Vagina (tissue), 2 donors: ENCODE data around the gene OSBPL6. TPM values are rescaled to one million over a fixed set of nuclear protein-coding genes. Genes with fewer than 3 reads are reported as not detected.
"Not testable (repeated sequence)": the region's sequence is repeated elsewhere in the genome, so short reads cannot be mapped to it uniquely, and the experiment has no call there.

ENCODE experiments used
- DNase-seq, 2 donors: peaks; one replicate each; pipeline ENCODE4 v3.0.0-alpha.2; 2017; ENCODE audit errors: extremely low spot score in 2 of 2
- H3K27ac ChIP-seq: fragments of 200-600 bp; sonication (generic); one replicate; pipeline ENCODE4 v1.5.1; 2019
- H3K27me3 ChIP-seq: fragments of 200-600 bp; sonication (generic); one replicate; pipeline ENCODE4 v1.5.1; 2019
- H3K36me3 ChIP-seq, 2 donors: fragments of 200-600 bp; sonication (generic); one replicate each; pipeline ENCODE4 v1.5.1; 2017 to 2019
- H3K4me1 ChIP-seq: fragments of 200-600 bp; sonication (generic); one replicate; pipeline ENCODE4 v1.5.1; 2019
- H3K4me3 ChIP-seq, 2 donors: fragments of 200-600 bp; sonication (generic); 1 replicate in 1 of 2; 2 replicates in 1 of 2; pipeline ENCODE4 v1.5.1; 2016 to 2019
- H3K9me3 ChIP-seq: fragments of 200-600 bp; sonication (generic); one replicate; pipeline ENCODE4 v1.5.1; 2019
- CTCF ChIP-seq, 3 experiments: fragments of 450-650 bp in 2 of 3; fragments of 200-600 bp in 1 of 3; sonication (generic) in 1 of 3; IDR thresholded peaks; one replicate each; pipeline ENCODE4 v1.5.1; 2017 to 2019; ENCODE audit warnings: antibody characterized with exemption in 3 of 3, mild to moderate bottlenecking in 2 of 3, moderate library complexity in 2 of 3
- POLR2A ChIP-seq, 2 donors: fragments of 450-650 bp; IDR thresholded peaks; one replicate each; pipeline ENCODE4 v1.6.1; 2017; ENCODE audit warnings: antibody characterized with exemption in 2 of 2, mild to moderate bottlenecking in 2 of 2, moderate library complexity in 2 of 2
- POLR2AphosphoS5 ChIP-seq, 2 donors: sonication (generic); formaldehyde crosslinking; IDR thresholded peaks; one replicate each; pipeline ENCODE4 v1.9.0; 2017; ENCODE audit warnings: antibody characterized with exemption in 2 of 2, mild to moderate bottlenecking in 2 of 2, low read depth in 1 of 2; ENCODE audit not compliant: insufficient read depth in 1 of 2
- intact Hi-C: fragments of 100-400 bp; cut with DNase I; formaldehyde crosslinking; loops from one replicate; pipeline ENCODE4 v1.15.1; 2023
- total RNA-seq: library from RNA; depleted of rRNA; stranded (reverse); fragments of >200 nt; gene quantifications from one replicate; pipeline ENCODE4 v1.2.3, GENCODE V29; 2016

Gene OSBPL6
- total RNA-seq, 1 donor from 2014 or later: 2.7 TPM

- intact Hi-C loops: no loop called here
Observed at GRCh38 chr2:178401994-178402437, 207.7 kb downstream of the OSBPL6 start.

GRCh38 chr2:178403671-178404306 lies 209.5 kb downstream of the OSBPL6 start:
- intact Hi-C loops: no loop called here
- Histone ChIP-seq H3K36me3 (no peaks in the 10 kb centered on the region), H3K27ac (no peak overlapping the region), H3K27me3 (no peaks in the 10 kb centered on the region), H3K4me1 (no peaks in the 10 kb centered on the region), H3K4me3 (no peak overlapping the region), H3K9me3 (no peaks in the 10 kb centered on the region)
- TF ChIP-seq CTCF (IDR thresholded peaks at IDR 0.05): no peak
- no peak for TF ChIP-seq POLR2A (IDR thresholded peaks at IDR 0.05)
- TF ChIP-seq POLR2AphosphoS5 (IDR thresholded peaks at IDR 0.05; ENCODE audit: insufficient read depth in 1 of 2, low read depth in 1 of 2): no peak
- DNase-seq: no peak

More at GRCh38 chr2:178401994-178402437, 207.7 kb downstream of the OSBPL6 start:
- Histone ChIP-seq H3K4me3 (no peak overlapping the region), H3K4me1 (no peaks in the 10 kb centered on the region), H3K27ac (no peak overlapping the region), H3K27me3 (no peaks in the 10 kb centered on the region), H3K36me3 (no peaks in the 10 kb centered on the region), H3K9me3 (no peaks in the 10 kb centered on the region)
- no peak for TF ChIP-seq POLR2AphosphoS5 (IDR thresholded peaks at IDR 0.05; ENCODE audit: insufficient read depth in 1 of 2, low read depth in 1 of 2)
- no peak for TF ChIP-seq CTCF (IDR thresholded peaks at IDR 0.05)
- no peak for TF ChIP-seq POLR2A (IDR thresholded peaks at IDR 0.05)
- DNase-seq: no peak

- Histone ChIP-seq H3K27ac (no peak overlapping the region), H3K4me3 (no peak overlapping the region), H3K9me3 (no peaks in the 10 kb centered on the region), H3K36me3 (no peaks in the 10 kb centered on the region), H3K4me1 (no peaks in the 10 kb centered on the region), H3K27me3 (no peaks in the 10 kb centered on the region)
- TF ChIP-seq POLR2AphosphoS5 (IDR thresholded peaks at IDR 0.05; ENCODE audit: insufficient read depth in 1 of 2, low read depth in 1 of 2) (no peak), POLR2A (IDR thresholded peaks at IDR 0.05) (no peak), CTCF (IDR thresholded peaks at IDR 0.05) (no peak)
- no peak for DNase-seq
- intact Hi-C loops: no loop called here
Observed at GRCh38 chr2:178404368-178404767, 210.1 kb downstream of the OSBPL6 start.

- no peaks in the 10 kb centered on the region for H3K27me3 ChIP-seq
- no peak overlapping the region for H3K4me3 ChIP-seq
- no peak overlapping the region for H3K27ac ChIP-seq
- no peaks in the 10 kb centered on the region for H3K9me3 ChIP-seq
- intact Hi-C loops: no loop called here
- H3K36me3 ChIP-seq: no peaks in the 10 kb centered on the region
- no peak for TF ChIP-seq CTCF (IDR thresholded peaks at IDR 0.05)
- TF ChIP-seq POLR2AphosphoS5 (IDR thresholded peaks at IDR 0.05; ENCODE audit: insufficient read depth in 1 of 2, low read depth in 1 of 2): no peak
- TF ChIP-seq POLR2A (IDR thresholded peaks at IDR 0.05): no peak
- peaks cover 7% of the 10 kb centered on the region for H3K4me1 ChIP-seq
- no peak for DNase-seq
Observed at GRCh38 chr2:178409261-178409660, 214.9 kb downstream of the OSBPL6 start.

GRCh38 chr2:178412047-178412446 lies 217.7 kb downstream of the OSBPL6 start:
- H3K36me3 ChIP-seq: no peaks in the 10 kb centered on the region
- H3K4me3 ChIP-seq: no peak overlapping the region
- H3K27ac ChIP-seq: no peak overlapping the region
- H3K27me3 ChIP-seq: no peaks in the 10 kb centered on the region
- peaks cover 14% of the 10 kb centered on the region for H3K4me1 ChIP-seq
- no peaks in the 10 kb centered on the region for H3K9me3 ChIP-seq
- no peak for DNase-seq
- intact Hi-C loops: no loop called here
- TF ChIP-seq CTCF (IDR thresholded peaks at IDR 0.05): no peak
- TF ChIP-seq POLR2AphosphoS5 (IDR thresholded peaks at IDR 0.05; ENCODE audit: insufficient read depth in 1 of 2, low read depth in 1 of 2): no peak
- TF ChIP-seq POLR2A (IDR thresholded peaks at IDR 0.05): no peak

- intact Hi-C loops, DNase-seq, H3K27me3 ChIP-seq, H3K27ac ChIP-seq, H3K36me3 ChIP-seq, H3K4me3 ChIP-seq, H3K9me3 ChIP-seq: not testable (repeated sequence)
- H3K4me1 ChIP-seq: peaks cover 14% of the 10 kb centered on the region
Observed at GRCh38 chr2:178412453-178412852, 218.1 kb downstream of the OSBPL6 start.
